WERI-Rb-1 (cell line): ENCODE data around the gene RPS6KA3.

Experiments
- DNase-seq: peaks from one replicate; pipeline ENCODE4 v3.0.0-alpha.2; 2020
- H3K27ac ChIP-seq: fragments of 250-450 bp; sonication (Bioruptor Pico); 2 replicates; pipeline ENCODE4 v1.5.1; 2020; ENCODE audit warnings: mild to moderate bottlenecking, moderate library complexity
- H3K27me3 ChIP-seq: fragments of 250-450 bp; sonication (Bioruptor Pico); 2 replicates; pipeline ENCODE4 v1.5.1; 2021; ENCODE audit warnings: mild to moderate bottlenecking, low read depth, moderate library complexity; ENCODE audit not compliant: insufficient read depth, severe bottlenecking
- H3K36me3 ChIP-seq: fragments of 250-450 bp; sonication (Bioruptor Pico); 2 replicates; pipeline ENCODE4 v1.5.1; 2020; ENCODE audit warnings: mild to moderate bottlenecking, moderate library complexity
- H3K4me3 ChIP-seq: 2 replicates; pipeline ENCODE4 v1.5.1; 2011; ENCODE audit warnings: low read depth, mild to moderate bottlenecking, control low read depth, low read length
- H3K9me3 ChIP-seq: fragments of 250-450 bp; sonication (Bioruptor Pico); 2 replicates; pipeline ENCODE4 v1.5.1; 2021; ENCODE audit warnings: mild to moderate bottlenecking, moderate library complexity; ENCODE audit not compliant: severe bottlenecking
- CTCF ChIP-seq: IDR thresholded peaks from 2 replicates; pipeline ENCODE4 v1.5.1; 2011; ENCODE audit warnings: low read depth, mild to moderate bottlenecking, control low read depth, inconsistent platforms, low read length

RPS6KA3 gene

GRCh38 chrX:20116577-20117240 is 150.0 kb downstream of the RPS6KA3 start, which contains the start of gene MAP7D2:
TSS of gene MAP7D2 (minus strand) at chrX:20116907. CDS start at chrX:20116879, 28 bp downstream.
- H3K9me3 ChIP-seq: no peaks in the 10 kb centered on the region
- no peak for DNase-seq
- no peaks in the 10 kb centered on the region for H3K27me3 ChIP-seq
- no peak for TF ChIP-seq CTCF
- no peak within 1 kb of the TSS for H3K27ac ChIP-seq
- H3K4me3 ChIP-seq: no peak within 1 kb of the TSS
- no peaks in the 10 kb centered on the region for H3K36me3 ChIP-seq

- no peak for TF ChIP-seq CTCF
- no peak for DNase-seq
- no peak overlapping the region for H3K27ac ChIP-seq
- H3K9me3 ChIP-seq: no peaks in the 10 kb centered on the region
- no peaks in the 10 kb centered on the region for H3K36me3 ChIP-seq
- no peak overlapping the region for H3K4me3 ChIP-seq
- H3K27me3 ChIP-seq: no peaks in the 10 kb centered on the region
Observed at GRCh38 chrX:20116087-20116576, 150.6 kb downstream of the RPS6KA3 start.

GRCh38 chrX:20112022-20112774 is 154.5 kb downstream of the RPS6KA3 start:
- H3K27me3 ChIP-seq: no peaks in the 10 kb centered on the region
- H3K36me3 ChIP-seq: no peaks in the 10 kb centered on the region
- no peak overlapping the region for H3K27ac ChIP-seq
- H3K4me3 ChIP-seq: no peak overlapping the region
- no peaks in the 10 kb centered on the region for H3K9me3 ChIP-seq
- DNase-seq: no peak
- no peak for TF ChIP-seq CTCF

GRCh38 chrX:20111271-20111670 is 155.4 kb downstream of the RPS6KA3 start:
- DNase-seq: no peak
- no peaks in the 10 kb centered on the region for H3K36me3 ChIP-seq
- no peaks in the 10 kb centered on the region for H3K9me3 ChIP-seq
- H3K27ac ChIP-seq: no peak overlapping the region
- no peak for TF ChIP-seq CTCF
- H3K27me3 ChIP-seq: no peaks in the 10 kb centered on the region
- no peak overlapping the region for H3K4me3 ChIP-seq

DNA sequence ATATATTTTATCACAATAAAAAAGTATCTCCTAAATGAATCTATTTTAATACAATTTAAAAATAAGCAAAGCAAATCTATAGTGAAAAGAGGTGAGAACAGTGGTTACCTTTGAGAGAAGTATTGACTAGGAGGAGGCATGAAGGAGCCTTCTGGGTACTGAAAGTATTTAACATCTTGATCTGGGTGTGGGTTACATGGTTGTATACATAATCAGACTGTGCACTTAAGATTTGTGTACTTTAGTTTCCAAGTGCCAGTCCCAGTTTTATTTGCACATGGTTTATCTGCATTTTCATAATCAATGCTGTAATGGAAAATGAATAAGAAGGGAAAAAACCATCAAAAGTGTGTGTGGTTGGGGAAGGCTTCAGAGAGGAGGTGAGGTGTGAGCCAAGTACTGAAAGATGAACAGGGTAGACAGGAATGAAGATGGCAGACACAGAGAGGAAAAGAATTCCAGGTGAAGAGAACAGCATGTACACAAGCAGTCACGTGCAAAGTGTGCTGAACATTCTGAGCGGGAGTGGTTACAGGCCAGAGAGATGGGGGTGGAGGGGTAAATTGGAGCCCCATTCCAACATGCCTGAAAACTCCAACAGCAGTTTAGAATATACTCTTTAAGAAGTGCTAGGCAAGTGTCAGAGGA is 164.7 kb downstream of the RPS6KA3 start:
- Histone ChIP-seq H3K27ac (no peak overlapping the region), H3K4me3 (no peak overlapping the region), H3K9me3 (no peaks in the 10 kb centered on the region), H3K36me3 (no peaks in the 10 kb centered on the region), H3K27me3 (no peaks in the 10 kb centered on the region)
- no peak for DNase-seq
- no peak for TF ChIP-seq CTCF
